ENCODE results near the gene CD22.

DNA sequence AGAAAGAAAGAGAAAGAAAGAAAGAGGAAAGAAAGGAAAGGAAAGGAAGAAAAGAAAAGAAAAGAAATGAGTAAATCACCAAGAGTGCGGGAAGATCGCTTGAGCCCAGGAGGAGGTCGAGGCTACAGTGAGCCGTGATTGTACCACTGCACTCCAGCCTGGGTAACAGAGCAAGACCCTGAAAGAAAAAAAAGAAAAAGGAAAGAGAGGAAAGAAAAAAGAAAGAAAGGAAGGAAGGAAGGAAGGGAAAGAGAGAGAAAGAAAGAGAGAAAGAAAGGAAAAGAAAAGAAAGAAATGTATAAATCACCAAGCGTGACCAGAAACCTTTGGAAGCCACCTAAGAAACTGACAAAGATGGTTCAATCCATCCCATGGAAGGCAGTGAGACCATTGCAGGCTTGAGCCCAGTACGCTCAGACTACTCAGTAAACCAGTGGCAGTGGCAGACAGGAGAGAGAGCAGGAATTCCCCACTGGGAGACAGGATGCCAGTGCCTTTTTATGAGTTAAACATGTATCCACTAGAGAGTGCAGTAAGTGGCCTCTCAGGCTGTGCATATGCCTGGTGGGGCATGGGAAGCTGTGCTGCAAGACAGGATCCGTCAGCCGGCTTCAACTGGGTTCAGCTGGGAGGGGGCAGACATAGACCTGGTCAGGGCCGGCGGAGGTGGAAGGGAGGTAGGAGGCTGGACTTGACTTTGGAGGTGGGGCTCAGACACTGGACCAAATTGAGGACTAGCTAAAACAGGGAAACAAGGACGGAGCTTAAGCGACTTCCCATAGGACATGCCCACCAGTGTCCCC is 46.7 kb downstream of the CD22 start:
- no peak for TF ChIP-seq BHLHE40 (IDR thresholded peaks at IDR 0.05; ENCODE audit: low read depth, low read length)
- TF ChIP-seq SMC3 (IDR thresholded peaks at IDR 0.05; ENCODE audit: low read depth, low read length): no peak
- no peak for TF ChIP-seq POLR2A (IDR thresholded peaks at IDR 0.05; ENCODE audit: low read depth, low read length)

Measured in IMR-90 (cell line).